K562 (cell line): ENCODE data around the gene SEPTIN1. TPM values are rescaled to one million over a fixed set of nuclear protein-coding genes. Genes with fewer than 3 reads are reported as not detected.

Experiments
- E2F6 ChIP-seq, 2 experiments: IDR thresholded peaks; 2 replicates each; pipeline ENCODE4 v1.6.1; 2011; ENCODE audit warnings: borderline replicate concordance in 1 of 2, control low read depth in 1 of 2, low read depth in 1 of 2, low read length in 1 of 2, mild to moderate bottlenecking in 1 of 2, mixed read lengths in 1 of 2, moderate library complexity in 1 of 2; ENCODE audit not compliant: insufficient read depth in 1 of 2, insufficient read length in 1 of 2, poor library complexity in 1 of 2, severe bottlenecking in 1 of 2; ENCODE audit errors: extremely low read depth in 1 of 2
- ELF2 ChIP-seq: fragments of 250-450 bp; sonication (Bioruptor Pico); IDR thresholded peaks from 2 replicates; pipeline ENCODE4 v1.5.0; 2021; ENCODE audit warnings: mild to moderate bottlenecking
- EWSR1 ChIP-seq: fragments of 450-650 bp; IDR thresholded peaks from 2 replicates; pipeline ENCODE4 v1.6.1; 2018; ENCODE audit warnings: borderline replicate concordance, mild to moderate bottlenecking, low read depth, moderate library complexity; ENCODE audit not compliant: partially characterized antibody
- GTF2F1 ChIP-seq: IDR thresholded peaks from 2 replicates; pipeline ENCODE4 v1.6.1; 2011; ENCODE audit warnings: low read depth, low read length, improper control_type of control experiment
- HDAC1 ChIP-seq, 2 experiments: fragments of 450-650 bp; IDR thresholded peaks; 2 replicates each; pipeline ENCODE4 v1.6.1; 2016 to 2017; ENCODE audit warnings: inconsistent platforms in 1 of 2, mild to moderate bottlenecking in 1 of 2, moderate library complexity in 1 of 2
- KAT2B ChIP-seq: IDR thresholded peaks from one replicate; pipeline ENCODE4 v1.6.1; 2012; ENCODE audit warnings: low read depth, mild to moderate bottlenecking, control low read depth, inconsistent platforms, low read length, moderate library complexity
- NCOA1 ChIP-seq: fragments of 450-650 bp; IDR thresholded peaks from 2 replicates; pipeline ENCODE4 v1.6.1; 2016; ENCODE audit warnings: low read depth
- PCBP2 ChIP-seq: fragments of 200-400 bp; formaldehyde crosslinking; IDR thresholded peaks from 2 replicates; pipeline ENCODE4 v1.6.1; 2018; ENCODE audit warnings: low read length, low read depth, mild to moderate bottlenecking, moderate library complexity; ENCODE audit not compliant: poor library complexity, severe bottlenecking
- POLR2AphosphoS2 ChIP-seq: IDR thresholded peaks from 2 replicates; pipeline ENCODE4 v1.6.1; 2012; ENCODE audit warnings: low read length, improper control_type of control experiment
- SUPT5H ChIP-seq: fragments of 450-650 bp; IDR thresholded peaks from 2 replicates; pipeline ENCODE4 v1.6.1; 2016
- TCF15 ChIP-seq: fragments of 250-450 bp; sonication (Bioruptor Pico); IDR thresholded peaks from 2 replicates; pipeline ENCODE4 v1.8.0; 2022; ENCODE audit warnings: moderate library complexity, mild to moderate bottlenecking, inconsistent platforms
- ZBTB2 ChIP-seq: fragments of 450-650 bp; IDR thresholded peaks from 2 replicates; pipeline ENCODE4 v1.6.1; 2016; ENCODE audit warnings: antibody characterized with exemption
- ZFPM2 ChIP-seq: fragments of 250-450 bp; sonication (Bioruptor Pico); IDR thresholded peaks from 2 replicates; pipeline ENCODE4 v1.5.1; 2022; ENCODE audit warnings: mild to moderate bottlenecking
- ZNF121 ChIP-seq: sonication (generic); formaldehyde crosslinking; conservative IDR thresholded peaks from 2 replicates; pipeline ENCODE4 v1.8.0; 2022; ENCODE audit warnings: missing genetic modification reagents
- ZNF592 ChIP-seq: fragments of 450-650 bp; IDR thresholded peaks from 2 replicates; pipeline ENCODE4 v1.6.1; 2017; ENCODE audit warnings: antibody characterized with exemption, mild to moderate bottlenecking
- polyA plus RNA-seq, 8 experiments: library from polyadenylated mRNA; depleted of rRNA in 4 of 8; stranded (reverse) in 5 of 8; unstranded in 3 of 8; fragments of >200 nt; fragmentation: Nextera tagmentation in 2 of 8; fragmentation: Illumina TruSeq in 1 of 8; extraction: Ambion mirVana in 2 of 8; extraction: Trizol in 1 of 8; gene quantifications; 2 replicates each; pipeline versions ENCODE4 v1.2.1 to v1.2.3, GENCODE V29; 2011 to 2014; ENCODE audit warnings: inconsistent platforms in 1 of 8, missing spikeins in 1 of 8
- total RNA-seq, 7 experiments: library from RNA; depleted of rRNA in 6 of 7; stranded (reverse); fragments of >200 nt in 6 of 7; fragmentation: Illumina TruSeq in 2 of 7; extraction: Trizol in 2 of 7; gene quantifications; 2 replicates each; pipeline versions ENCODE4 v1.2.1 to v1.2.3, GENCODE V29; 2011 to 2021; ENCODE audit warnings: low replicate concordance in 1 of 7

SEPTIN1 gene
- total and polyA plus RNA-seq, 9 of the 15 experiments (the other 6 are each of a cell fraction or from before 2014, with no cell fraction given): 0.23 to 5.6 (median 1.7) TPM; not detected in 1

- TF ChIP-seq ZNF121 (CRISPR knock-in tag) (no peak), PCBP2 (no peak), HDAC1 (IDR thresholded peaks at IDR 0.05) (no peak), ZBTB2 (peak; percentile 76; the same call in 1 of the 2 replicates), ZNF592 (peak; percentile 96), EWSR1 (no peak), TCF15 (CRISPR knock-in tag) (no peak), E2F6 (IDR thresholded peaks at IDR 0.05; ENCODE audit: borderline replicate concordance in 1 of 2, extremely low read depth in 1 of 2, insufficient read depth in 1 of 2, insufficient read length in 1 of 2, low read depth in 1 of 2, low read length in 1 of 2, poor library complexity in 1 of 2, severe bottlenecking in 1 of 2) (peak in 1 of 2 experiments; percentile 21), KAT2B (no peak), POLR2AphosphoS2 (no peak), GTF2F1 (no peak), NCOA1 (0 out of 2 replicates have a peak, but pooled peaks have one; percentile 24), ZFPM2 (CRISPR knock-in tag) (no peak), SUPT5H (peak; percentile 62), ELF2 (CRISPR knock-in tag) (no peak)
These were observed 895 bp downstream of the SEPTIN1 start (continued) for GRCh38 chr16:30381291-30382041.
